SK-N-SH treated with all-trans-retinoic acid at 6 μM for 48 hours (cell line): Measurements from ENCODE around the gene CAB39L.

Experiments used
- ATAC-seq: fragments of 200-7000 bp; cut with Tn5 transposase; 3 replicates; pipeline ENCODE4 v1.9.1; 2020; ENCODE audit warnings: mild to moderate bottlenecking, moderate library complexity
- ARNTL ChIP-seq: fragments of 450-650 bp; formaldehyde crosslinking; IDR thresholded peaks from 2 replicates; pipeline ENCODE4 v1.5.0; 2020; ENCODE audit warnings: low read depth, mild to moderate bottlenecking, moderate library complexity, borderline replicate concordance
- BACH2 ChIP-seq: fragments of 250-450 bp; sonication (Bioruptor Pico); IDR thresholded peaks from 2 replicates; pipeline ENCODE4 v1.9.0; 2021; ENCODE audit warnings: mild to moderate bottlenecking, borderline replicate concordance
- CSDC2 ChIP-seq: fragments of 250-450 bp; sonication (Bioruptor Pico); IDR thresholded peaks from 2 replicates; pipeline ENCODE4 v1.5.0; 2020; ENCODE audit warnings: mild to moderate bottlenecking, moderate library complexity
- ESRRG ChIP-seq: fragments of 250-450 bp; sonication (Bioruptor Pico); IDR thresholded peaks from 2 replicates; pipeline ENCODE4 v1.6.1; 2021; ENCODE audit warnings: mild to moderate bottlenecking
- GLIS3 ChIP-seq: fragments of 250-450 bp; sonication (Bioruptor Pico); IDR thresholded peaks from 2 replicates; pipeline ENCODE4 v1.5.0; 2020; ENCODE audit warnings: mild to moderate bottlenecking, moderate library complexity
- OSR1 ChIP-seq: fragments of 250-450 bp; sonication (Bioruptor Pico); IDR thresholded peaks from 2 replicates; pipeline ENCODE4 v1.8.0; 2022; ENCODE audit warnings: moderate library complexity, mild to moderate bottlenecking, inconsistent platforms
- PATZ1 ChIP-seq: fragments of 250-450 bp; sonication (Bioruptor Pico); IDR thresholded peaks from 2 replicates; pipeline ENCODE4 v1.8.0; 2020; ENCODE audit warnings: mild to moderate bottlenecking, moderate library complexity, borderline replicate concordance
- POU6F1 ChIP-seq: fragments of 250-450 bp; sonication (Bioruptor Pico); IDR thresholded peaks from 2 replicates; pipeline ENCODE4 v1.8.0; 2021; ENCODE audit warnings: low read depth, mild to moderate bottlenecking, moderate library complexity, borderline replicate concordance
- PPARA ChIP-seq: fragments of 250-450 bp; sonication (Bioruptor Pico); IDR thresholded peaks from 2 replicates; pipeline ENCODE4 v1.5.0; 2020; ENCODE audit warnings: mild to moderate bottlenecking, borderline replicate concordance
- RARB ChIP-seq: fragments of 250-450 bp; sonication (Bioruptor Pico); IDR thresholded peaks from 2 replicates; pipeline ENCODE4 v1.8.0; 2021; ENCODE audit warnings: mild to moderate bottlenecking, moderate library complexity
- SNAI2 ChIP-seq: fragments of 250-450 bp; sonication (Bioruptor Pico); IDR thresholded peaks from 2 replicates; pipeline ENCODE4 v1.5.0; 2020; ENCODE audit warnings: mild to moderate bottlenecking, moderate library complexity
- TCF4 ChIP-seq: fragments of 250-450 bp; sonication (Bioruptor Pico); IDR thresholded peaks from 2 replicates; pipeline ENCODE4 v1.8.0; 2021; ENCODE audit warnings: mild to moderate bottlenecking, moderate library complexity, borderline replicate concordance
- TOX ChIP-seq: fragments of 250-450 bp; sonication (Bioruptor Pico); IDR thresholded peaks from 2 replicates; pipeline ENCODE4 v1.8.0; 2021; ENCODE audit warnings: mild to moderate bottlenecking, moderate library complexity, borderline replicate concordance
- ZC3H10 ChIP-seq: fragments of 250-450 bp; sonication (Bioruptor Pico); IDR thresholded peaks from 2 replicates; pipeline ENCODE4 v1.5.1; 2021; ENCODE audit warnings: mild to moderate bottlenecking, moderate library complexity
- ZFP3 ChIP-seq: fragments of 250-450 bp; sonication (Bioruptor Pico); IDR thresholded peaks from 2 replicates; pipeline ENCODE4 v1.5.0; 2020; ENCODE audit warnings: mild to moderate bottlenecking, moderate library complexity
- ZFP30 ChIP-seq: fragments of 450-650 bp; formaldehyde crosslinking; IDR thresholded peaks from 2 replicates; pipeline ENCODE4 v1.5.0; 2022; ENCODE audit warnings: mild to moderate bottlenecking, moderate library complexity
- ZNF565 ChIP-seq: fragments of 450-650 bp; formaldehyde crosslinking; conservative IDR thresholded peaks from 2 replicates; pipeline ENCODE4 v1.5.0; 2020; ENCODE audit warnings: low read depth, mild to moderate bottlenecking, moderate library complexity
- ZNF70 ChIP-seq: fragments of 450-650 bp; formaldehyde crosslinking; IDR thresholded peaks from 2 replicates; pipeline ENCODE4 v1.5.0; 2020; ENCODE audit warnings: mild to moderate bottlenecking, moderate library complexity
- ZNF8 ChIP-seq: fragments of 450-650 bp; formaldehyde crosslinking; IDR thresholded peaks from 2 replicates; pipeline ENCODE4 v1.5.0; 2020; ENCODE audit warnings: mild to moderate bottlenecking, moderate library complexity
- TF ChIP-seq, protein P1 (sequence below): fragments of 250-450 bp; sonication (Bioruptor Pico); IDR thresholded peaks from 2 replicates; pipeline ENCODE4 v1.5.1; 2021; ENCODE audit warnings: mild to moderate bottlenecking, moderate library complexity
- TF ChIP-seq, protein P2 (sequence below): fragments of 250-450 bp; sonication (Bioruptor Pico); IDR thresholded peaks from 2 replicates; pipeline ENCODE4 v1.5.1; 2020; ENCODE audit warnings: low read depth, mild to moderate bottlenecking, moderate library complexity
- TF ChIP-seq, protein P3 (sequence below): fragments of 250-450 bp; sonication (Bioruptor Pico); IDR thresholded peaks from 2 replicates; pipeline ENCODE4 v1.5.0; 2020; ENCODE audit warnings: mild to moderate bottlenecking, moderate library complexity

The CAB39L gene

DNA sequence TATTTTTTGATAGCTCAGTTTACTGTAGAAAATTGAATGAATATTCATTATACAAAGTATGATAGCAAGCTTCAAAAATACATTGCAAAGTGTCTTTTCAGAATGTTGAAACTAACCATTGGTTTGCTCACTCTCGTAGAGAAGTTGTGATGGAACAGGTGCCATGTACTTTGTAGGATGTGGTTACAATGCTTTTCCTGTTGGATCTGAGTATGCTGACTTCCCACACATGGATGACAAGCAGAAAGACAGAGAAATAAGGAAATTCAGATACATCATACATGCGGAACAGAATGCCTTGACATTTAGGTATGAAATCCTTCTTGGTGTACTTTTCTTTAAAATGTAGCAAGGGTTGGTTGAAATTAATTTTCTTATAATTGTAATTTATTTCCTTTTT, 165.7 kb downstream of the CAB39L start:
- TF ChIP-seq TOX (no peak), ZC3H10 (CRISPR knock-in tag) (no peak), ZNF565 (CRISPR knock-in tag) (no peak), BACH2 (CRISPR knock-in tag) (no peak), TCF4 (CRISPR knock-in tag) (no peak), ZNF70 (CRISPR knock-in tag) (no peak), CSDC2 (CRISPR knock-in tag) (no peak), ZFP3 (CRISPR knock-in tag) (no peak), GLIS3 (CRISPR knock-in tag) (no peak), ARNTL (CRISPR knock-in tag) (no peak), ESRRG (CRISPR knock-in tag) (no peak)
- TF ChIP-seq, protein P1, sequence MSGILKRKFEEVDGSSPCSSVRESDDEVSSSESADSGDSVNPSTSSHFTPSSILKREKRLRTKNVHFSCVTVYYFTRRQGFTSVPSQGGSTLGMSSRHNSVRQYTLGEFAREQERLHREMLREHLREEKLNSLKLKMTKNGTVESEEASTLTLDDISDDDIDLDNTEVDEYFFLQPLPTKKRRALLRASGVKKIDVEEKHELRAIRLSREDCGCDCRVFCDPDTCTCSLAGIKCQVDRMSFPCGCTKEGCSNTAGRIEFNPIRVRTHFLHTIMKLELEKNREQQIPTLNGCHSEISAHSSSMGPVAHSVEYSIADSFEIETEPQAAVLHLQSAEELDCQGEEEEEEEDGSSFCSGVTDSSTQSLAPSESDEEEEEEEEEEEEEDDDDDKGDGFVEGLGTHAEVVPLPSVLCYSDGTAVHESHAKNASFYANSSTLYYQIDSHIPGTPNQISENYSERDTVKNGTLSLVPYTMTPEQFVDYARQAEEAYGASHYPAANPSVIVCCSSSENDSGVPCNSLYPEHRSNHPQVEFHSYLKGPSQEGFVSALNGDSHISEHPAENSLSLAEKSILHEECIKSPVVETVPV (CRISPR knock-in tag): no peak
- ATAC-seq: no peak

- ATAC-seq: no peak
- TF ChIP-seq TCF4 (CRISPR knock-in tag): no peak
- TF ChIP-seq ZC3H10 (CRISPR knock-in tag): no peak
- TF ChIP-seq, protein P2, sequence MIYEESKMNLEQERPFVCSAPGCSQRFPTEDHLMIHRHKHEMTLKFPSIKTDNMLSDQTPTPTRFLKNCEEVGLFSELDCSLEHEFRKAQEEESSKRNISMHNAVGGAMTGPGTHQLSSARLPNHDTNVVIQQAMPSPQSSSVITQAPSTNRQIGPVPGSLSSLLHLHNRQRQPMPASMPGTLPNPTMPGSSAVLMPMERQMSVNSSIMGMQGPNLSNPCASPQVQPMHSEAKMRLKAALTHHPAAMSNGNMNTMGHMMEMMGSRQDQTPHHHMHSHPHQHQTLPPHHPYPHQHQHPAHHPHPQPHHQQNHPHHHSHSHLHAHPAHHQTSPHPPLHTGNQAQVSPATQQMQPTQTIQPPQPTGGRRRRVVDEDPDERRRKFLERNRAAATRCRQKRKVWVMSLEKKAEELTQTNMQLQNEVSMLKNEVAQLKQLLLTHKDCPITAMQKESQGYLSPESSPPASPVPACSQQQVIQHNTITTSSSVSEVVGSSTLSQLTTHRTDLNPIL (CRISPR knock-in tag): no peak
- no peak for TF ChIP-seq TOX
- no peak for TF ChIP-seq GLIS3 (CRISPR knock-in tag)
- TF ChIP-seq CSDC2 (CRISPR knock-in tag): no peak
- TF ChIP-seq, protein P1 (CRISPR knock-in tag): no peak
- TF ChIP-seq RARB (CRISPR knock-in tag): no peak
- no peak for TF ChIP-seq ZNF70 (CRISPR knock-in tag)
- TF ChIP-seq POU6F1: no peak
- no peak for TF ChIP-seq SNAI2
- no peak for TF ChIP-seq OSR1
- no peak for TF ChIP-seq ZFP30 (CRISPR knock-in tag)
- TF ChIP-seq, protein P3, sequence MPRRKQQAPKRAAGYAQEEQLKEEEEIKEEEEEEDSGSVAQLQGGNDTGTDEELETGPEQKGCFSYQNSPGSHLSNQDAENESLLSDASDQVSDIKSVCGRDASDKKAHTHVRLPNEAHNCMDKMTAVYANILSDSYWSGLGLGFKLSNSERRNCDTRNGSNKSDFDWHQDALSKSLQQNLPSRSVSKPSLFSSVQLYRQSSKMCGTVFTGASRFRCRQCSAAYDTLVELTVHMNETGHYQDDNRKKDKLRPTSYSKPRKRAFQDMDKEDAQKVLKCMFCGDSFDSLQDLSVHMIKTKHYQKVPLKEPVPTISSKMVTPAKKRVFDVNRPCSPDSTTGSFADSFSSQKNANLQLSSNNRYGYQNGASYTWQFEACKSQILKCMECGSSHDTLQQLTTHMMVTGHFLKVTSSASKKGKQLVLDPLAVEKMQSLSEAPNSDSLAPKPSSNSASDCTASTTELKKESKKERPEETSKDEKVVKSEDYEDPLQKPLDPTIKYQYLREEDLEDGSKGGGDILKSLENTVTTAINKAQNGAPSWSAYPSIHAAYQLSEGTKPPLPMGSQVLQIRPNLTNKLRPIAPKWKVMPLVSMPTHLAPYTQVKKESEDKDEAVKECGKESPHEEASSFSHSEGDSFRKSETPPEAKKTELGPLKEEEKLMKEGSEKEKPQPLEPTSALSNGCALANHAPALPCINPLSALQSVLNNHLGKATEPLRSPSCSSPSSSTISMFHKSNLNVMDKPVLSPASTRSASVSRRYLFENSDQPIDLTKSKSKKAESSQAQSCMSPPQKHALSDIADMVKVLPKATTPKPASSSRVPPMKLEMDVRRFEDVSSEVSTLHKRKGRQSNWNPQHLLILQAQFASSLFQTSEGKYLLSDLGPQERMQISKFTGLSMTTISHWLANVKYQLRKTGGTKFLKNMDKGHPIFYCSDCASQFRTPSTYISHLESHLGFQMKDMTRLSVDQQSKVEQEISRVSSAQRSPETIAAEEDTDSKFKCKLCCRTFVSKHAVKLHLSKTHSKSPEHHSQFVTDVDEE (CRISPR knock-in tag): no peak
- no peak for TF ChIP-seq ESRRG (CRISPR knock-in tag)
- TF ChIP-seq ZNF565 (CRISPR knock-in tag): no peak
- no peak for TF ChIP-seq BACH2 (CRISPR knock-in tag)
- no peak for TF ChIP-seq ZFP3 (CRISPR knock-in tag)
- TF ChIP-seq PPARA (CRISPR knock-in tag): no peak
- TF ChIP-seq ZNF8 (CRISPR knock-in tag): no peak
Measured at GRCh38 chr13:49272296-49272695, 171.6 kb downstream of the CAB39L start.

DNA sequence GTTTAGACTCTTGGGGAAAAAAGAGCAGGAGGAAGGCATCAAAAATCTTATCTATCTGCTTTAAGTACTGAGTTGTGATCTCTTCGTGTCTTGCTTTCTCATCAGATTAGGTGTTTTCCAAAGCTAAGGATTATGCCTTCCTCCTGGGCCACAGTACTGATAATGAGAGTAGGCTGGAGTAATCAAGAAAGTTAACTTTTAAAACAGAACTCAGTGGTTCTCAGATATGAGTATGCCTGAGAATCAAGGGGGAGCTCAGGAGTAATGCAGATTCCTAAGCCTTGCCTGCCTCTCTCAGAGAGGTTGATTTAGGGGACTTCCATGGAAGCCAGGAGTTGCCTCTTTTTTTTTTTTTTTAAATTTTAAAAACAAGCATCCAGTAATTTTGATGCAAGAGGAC, 172.6 kb downstream of the CAB39L start:
- no peak for ATAC-seq
- TF ChIP-seq TCF4 (CRISPR knock-in tag) (no peak), PATZ1 (CRISPR knock-in tag) (no peak), ZNF70 (CRISPR knock-in tag) (no peak), CSDC2 (CRISPR knock-in tag) (no peak), ESRRG (CRISPR knock-in tag) (no peak), PPARA (CRISPR knock-in tag) (no peak), RARB (CRISPR knock-in tag) (no peak), SNAI2 (no peak), TOX (no peak), ZFP3 (CRISPR knock-in tag) (no peak), ZNF8 (CRISPR knock-in tag) (no peak)
- TF ChIP-seq, protein P1 (CRISPR knock-in tag): no peak
